ENCODE measurements around the gene PCBP3.

DNA sequence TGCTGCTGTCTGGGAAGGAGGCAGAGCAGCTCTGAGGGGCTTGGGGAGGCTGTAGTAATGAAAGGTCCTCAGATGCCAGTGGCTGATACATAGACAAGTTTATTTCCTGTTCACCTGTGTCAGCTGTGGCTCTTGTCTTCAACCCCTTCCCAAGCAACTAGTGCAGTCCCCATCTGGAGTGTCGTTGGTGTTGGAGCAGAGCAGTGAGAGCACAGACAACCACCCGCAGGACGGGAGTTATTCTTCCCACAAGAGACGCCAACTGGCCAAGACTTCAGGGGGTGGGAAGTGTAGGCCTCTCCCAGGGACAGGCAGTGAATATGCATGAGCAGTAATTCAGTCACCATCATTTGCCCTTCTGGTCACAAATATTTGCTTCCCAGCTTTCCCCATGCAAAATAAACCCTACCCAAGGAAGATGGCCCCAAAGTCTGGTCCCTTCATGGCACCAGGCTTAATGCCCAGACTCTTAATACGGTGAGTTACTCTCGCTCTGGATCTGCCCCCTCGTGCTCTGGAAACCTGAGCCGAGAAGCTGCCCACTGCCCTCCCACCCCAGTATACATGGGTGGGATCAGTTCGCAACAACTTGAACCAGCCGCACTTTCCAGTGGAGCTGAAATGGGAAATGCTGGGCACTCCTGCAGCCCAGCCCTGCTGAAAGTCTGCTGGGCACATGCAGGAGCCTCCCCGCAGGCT, 184.5 kb downstream of the PCBP3 start:
- TF ChIP-seq ETV6 (conservative IDR thresholded peaks at IDR 0.05 in 1 of 2, IDR thresholded peaks at IDR 0.05 in 1 of 2; ENCODE audit: borderline replicate concordance in 1 of 2, low read depth in 1 of 2) (no peak), POLR2A (IDR thresholded peaks at IDR 0.05; ENCODE audit: low read depth, low read length) (no peak), ZNF384 (IDR thresholded peaks at IDR 0.05; ENCODE audit: borderline replicate concordance, low read depth, low read length) (no peak), EZH2 (IDR thresholded peaks at IDR 0.05; ENCODE audit: borderline replicate concordance, control insufficient read depth, low read depth, low read length) (no peak), CBX5 (IDR thresholded peaks at IDR 0.05; ENCODE audit: low read depth) (no peak)
- TF ChIP-seq, protein P1, sequence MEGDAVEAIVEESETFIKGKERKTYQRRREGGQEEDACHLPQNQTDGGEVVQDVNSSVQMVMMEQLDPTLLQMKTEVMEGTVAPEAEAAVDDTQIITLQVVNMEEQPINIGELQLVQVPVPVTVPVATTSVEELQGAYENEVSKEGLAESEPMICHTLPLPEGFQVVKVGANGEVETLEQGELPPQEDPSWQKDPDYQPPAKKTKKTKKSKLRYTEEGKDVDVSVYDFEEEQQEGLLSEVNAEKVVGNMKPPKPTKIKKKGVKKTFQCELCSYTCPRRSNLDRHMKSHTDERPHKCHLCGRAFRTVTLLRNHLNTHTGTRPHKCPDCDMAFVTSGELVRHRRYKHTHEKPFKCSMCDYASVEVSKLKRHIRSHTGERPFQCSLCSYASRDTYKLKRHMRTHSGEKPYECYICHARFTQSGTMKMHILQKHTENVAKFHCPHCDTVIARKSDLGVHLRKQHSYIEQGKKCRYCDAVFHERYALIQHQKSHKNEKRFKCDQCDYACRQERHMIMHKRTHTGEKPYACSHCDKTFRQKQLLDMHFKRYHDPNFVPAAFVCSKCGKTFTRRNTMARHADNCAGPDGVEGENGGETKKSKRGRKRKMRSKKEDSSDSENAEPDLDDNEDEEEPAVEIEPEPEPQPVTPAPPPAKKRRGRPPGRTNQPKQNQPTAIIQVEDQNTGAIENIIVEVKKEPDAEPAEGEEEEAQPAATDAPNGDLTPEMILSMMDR (IDR thresholded peaks at IDR 0.05 in 2 of 3, conservative IDR thresholded peaks at IDR 0.05 in 1 of 3; ENCODE audit: control insufficient read depth in 2 of 3, extremely low read depth in 1 of 3, insufficient read depth in 1 of 3, low read depth in 3 of 3, low read length in 3 of 3), result no peak

All from GM12878 (cell line).